Hematopoietic multipotent progenitor cell treated with erythropoietin and hydrocortisone succinate and interleukin-3 and kit ligand, for 17 days (in vitro differentiated cells): ENCODE measurements around the gene HBE1.

Source experiments
- DNase-seq: peaks from one replicate; pipeline ENCODE4 v3.0.0-alpha.2; 2015; ENCODE audit warnings: low spot score

The HBE1 gene

DNA sequence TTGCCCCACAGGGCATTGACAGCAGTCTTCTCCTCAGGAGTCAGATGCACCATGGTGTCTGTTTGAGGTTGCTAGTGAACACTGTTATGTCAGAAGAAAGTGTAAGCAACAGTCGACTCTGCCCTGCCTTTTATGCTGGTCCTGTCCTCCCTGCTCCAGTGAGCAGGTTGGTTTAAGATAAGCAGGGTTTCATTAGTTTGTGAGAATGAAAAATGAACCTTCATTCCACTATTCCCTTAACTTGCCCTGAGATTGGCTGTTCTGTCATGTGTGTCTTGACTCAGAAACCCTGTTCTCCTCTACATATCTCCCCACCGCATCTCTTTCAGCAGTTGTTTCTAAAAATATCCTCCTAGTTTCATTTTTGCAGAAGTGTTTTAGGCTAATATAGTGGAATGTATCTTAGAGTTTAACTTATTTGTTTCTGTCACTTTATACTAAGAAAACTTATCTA, 35.3 kb downstream of the HBE1 start, which contains the start of gene HBD:
Gene HBD (minus strand): TSS at position 103 of the 454 bp plus-strand sequence. CDS start 50 bp downstream, at position 53.
- DNase-seq, result peak; percentile 86

- DNase-seq, result peak; percentile 66
Measured at GRCh38 chr11:5233307-5233706, 36.4 kb downstream of the HBE1 start.

DNA sequence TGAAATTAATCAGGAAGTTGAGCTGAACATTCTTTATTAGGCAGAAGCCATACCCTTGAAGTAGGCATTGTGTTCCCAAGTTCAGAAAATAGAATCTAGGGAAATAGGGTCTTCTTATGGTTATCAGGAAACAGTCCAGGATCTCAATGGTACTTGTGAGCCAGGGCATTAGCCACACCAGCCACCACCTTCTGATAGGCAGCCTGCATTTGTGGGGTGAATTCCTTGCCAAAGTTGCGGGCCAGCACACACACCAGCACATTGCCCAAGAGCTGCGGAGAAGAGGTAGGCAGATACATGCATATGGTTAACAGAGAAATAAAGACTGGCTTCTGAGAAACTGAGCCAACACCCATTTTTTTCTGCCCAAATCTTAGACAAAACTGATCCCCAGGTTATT, 36.9 kb downstream of the HBE1 start:
- peak; percentile 82 for DNase-seq

DNA sequence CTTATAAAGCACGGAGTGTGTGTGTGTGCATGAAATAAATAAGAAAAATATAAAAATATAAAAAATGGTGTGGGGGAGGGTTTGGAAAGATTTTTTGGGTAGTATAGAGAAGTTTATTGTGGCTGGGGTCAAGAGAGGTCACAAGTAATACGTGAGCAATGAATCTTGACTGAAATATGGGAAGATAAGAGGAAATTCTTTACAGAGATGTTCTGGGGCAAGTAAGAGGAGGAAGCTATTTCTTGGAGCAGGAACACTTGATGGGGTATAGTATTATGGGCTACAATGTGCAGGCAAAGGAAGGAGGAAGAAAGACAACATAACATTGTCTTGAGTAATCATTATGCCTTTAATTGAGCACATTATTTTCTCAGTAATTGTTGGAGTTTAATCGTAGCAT, 37.6 kb downstream of the HBE1 start:
- DNase-seq, result peak; percentile 68

GRCh38 chr11:5231111-5231510, 38.6 kb downstream of the HBE1 start:
- peak; percentile 77 for DNase-seq

DNA sequence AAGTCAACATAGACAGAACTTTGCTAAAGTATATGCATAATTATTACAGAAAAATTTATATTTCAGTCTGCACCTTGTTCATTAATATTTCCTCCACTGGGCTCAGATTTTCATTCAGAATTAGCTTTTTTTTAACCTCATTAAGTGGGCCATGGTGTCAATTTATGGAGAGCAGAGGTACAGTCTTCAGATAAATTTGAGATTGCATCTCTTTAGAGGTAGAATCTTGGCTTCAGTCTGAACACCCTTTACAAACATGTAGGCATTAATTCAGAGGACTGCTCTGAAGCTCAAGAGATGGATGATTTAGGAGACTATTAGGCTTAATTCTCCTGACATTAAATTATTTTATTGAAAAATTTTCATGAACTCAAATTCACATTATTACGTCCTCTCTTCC, 39.5 kb downstream of the HBE1 start:
- DNase-seq, result peak; percentile 66

DNA sequence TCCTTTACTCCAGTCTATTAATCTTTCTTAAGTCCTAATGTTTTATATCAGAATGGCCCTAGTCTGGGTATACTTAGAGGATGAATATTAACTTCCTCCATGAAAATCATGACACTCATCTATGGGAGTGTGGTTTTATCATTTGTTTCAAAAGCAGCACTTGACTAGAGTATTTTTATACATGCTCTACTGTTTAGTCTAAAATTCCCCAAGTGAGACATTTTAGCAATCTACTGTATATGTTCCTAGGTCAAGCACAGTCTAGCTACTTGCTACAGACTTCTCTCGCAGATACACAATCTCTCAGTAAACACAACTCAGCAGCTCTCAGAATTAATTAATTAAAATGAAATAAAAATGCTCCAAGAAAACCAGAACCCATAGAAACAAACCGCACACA, 39.9 kb downstream of the HBE1 start:
- peak; percentile 70 for DNase-seq

- peak; percentile 75 for DNase-seq
Measured at GRCh38 chr11:5229356-5229755, 40.4 kb downstream of the HBE1 start.

DNA sequence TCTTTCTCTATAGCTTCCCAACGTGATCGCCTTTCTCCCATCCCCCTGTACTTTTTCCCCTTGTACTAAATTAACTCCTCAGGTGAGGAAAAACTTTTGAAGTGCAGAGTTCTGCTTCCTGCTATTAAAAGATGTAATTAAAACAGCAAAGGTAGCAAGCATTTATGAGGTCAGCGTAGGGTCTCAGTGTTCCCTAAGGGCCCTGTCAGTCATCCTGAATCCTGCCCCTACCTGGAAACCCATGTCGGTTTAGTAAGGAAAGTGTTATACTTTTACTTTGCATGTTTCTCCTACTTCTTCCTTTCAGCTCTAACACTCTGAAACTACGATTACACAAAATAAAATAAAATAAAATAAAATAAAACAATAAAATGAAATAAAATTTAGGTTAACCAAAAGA, 41.6 kb downstream of the HBE1 start:
- DNase-seq, result peak; percentile 71

DNA sequence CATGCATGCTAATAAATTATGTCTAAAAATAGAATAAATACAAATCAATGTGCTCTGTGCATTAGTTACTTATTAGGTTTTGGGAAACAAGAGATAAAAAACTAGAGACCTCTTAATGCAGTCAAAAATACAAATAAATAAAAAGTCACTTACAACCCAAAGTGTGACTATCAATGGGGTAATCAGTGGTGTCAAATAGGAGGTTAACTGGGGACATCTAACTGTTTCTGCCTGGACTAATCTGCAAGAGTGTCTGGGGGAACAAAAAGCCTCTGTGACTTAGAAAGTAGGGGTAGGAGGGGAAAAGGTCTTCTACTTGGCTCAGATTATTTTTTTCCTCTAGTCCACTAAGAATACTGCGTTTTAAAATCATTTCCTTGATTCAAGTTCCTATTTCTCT, 42.1 kb downstream of the HBE1 start:
- peak; percentile 81 for DNase-seq

- peak; percentile 97 for DNase-seq
Measured at GRCh38 chr11:5226732-5227310, 42.9 kb downstream of the HBE1 start, which contains the start of gene HBB. Gene HBB (minus strand): TSS chr11:5227071. CDS start chr11:5227021, 50 bp downstream.

- DNase-seq, result peak; percentile 88
Measured at GRCh38 chr11:5225480-5225871, 44.3 kb downstream of the HBE1 start.

- peak; percentile 90 for DNase-seq
Measured at GRCh38 chr11:5224538-5225479, 44.9 kb downstream of the HBE1 start.

DNA sequence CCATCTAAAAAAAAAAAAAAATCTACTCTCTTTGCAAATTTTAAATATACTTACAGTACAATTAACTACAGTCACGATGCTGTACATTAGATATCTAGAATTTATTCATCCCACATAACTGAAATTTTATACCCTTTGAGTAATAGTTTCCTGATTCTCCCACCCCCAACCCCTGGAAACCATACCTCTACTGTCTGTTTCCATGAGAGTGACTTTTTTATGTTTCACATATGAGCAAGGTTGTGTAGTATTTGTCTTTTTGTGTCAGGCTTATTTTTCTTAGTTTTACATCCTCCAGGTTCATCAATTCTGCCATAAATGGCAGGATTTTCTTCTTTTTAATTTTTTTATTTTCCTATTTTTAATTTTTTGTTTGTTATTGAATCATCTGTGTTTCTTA, 46.1 kb downstream of the HBE1 start:
- peak; percentile 83 for DNase-seq

DNA sequence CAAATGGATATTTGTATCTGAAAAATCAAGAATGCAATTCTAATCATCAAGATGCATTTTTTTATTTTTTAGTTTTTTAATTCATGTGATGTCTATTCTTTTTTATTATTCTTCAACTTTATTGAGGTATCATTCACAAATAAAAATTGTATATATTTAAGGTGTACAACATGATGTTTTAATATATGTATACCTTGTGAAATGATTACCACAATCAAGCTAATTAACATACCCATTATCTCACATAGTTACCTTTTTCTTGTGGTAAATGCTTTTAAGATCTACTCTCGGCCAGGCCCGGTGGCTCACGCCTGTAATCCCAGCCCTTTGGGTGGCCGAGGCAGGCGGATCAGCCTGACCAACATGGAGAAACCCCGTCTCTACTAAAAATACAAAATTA, 46.6 kb downstream of the HBE1 start:
- DNase-seq, result peak; percentile 67
